PC-3 (cell line): ENCODE results near the gene NUMA1. TPM values are rescaled to one million over a fixed set of nuclear protein-coding genes. Genes with fewer than 3 reads are reported as not detected.

ENCODE experiments used
- ATAC-seq: fragments of 200-7000 bp; cut with Tn5 transposase; 2 replicates; pipeline ENCODE4 v1.9.1; 2020; ENCODE audit warnings: mild to moderate bottlenecking, moderate library complexity
- BruUV-seq: library from RNA; stranded (reverse); fragments of 400-500 nt; replicated peaks from 2 replicates; lab custom pipeline; 2021; lab: Mats Ljungman, UMichigan
- CTCF ChIA-PET: fragments of 300-600 bp; sonication (Branson Sonifier 250); formaldehyde crosslinking; loops from one replicate; lab custom pipeline; 2022; ENCODE audit warnings: antibody characterized with exemption; lab: Charles Lee
- POLR2A ChIA-PET: fragments of 300-600 bp; sonication (Branson Sonifier 250); formaldehyde crosslinking; loops from one replicate; lab custom pipeline; 2022; ENCODE audit warnings: antibody characterized with exemption; ENCODE audit not compliant: unreplicated experiment; lab: Charles Lee
- DNase-seq: peaks from one replicate; pipeline ENCODE4 v3.0.0-alpha.2; 2015
- H2AFZ ChIP-seq: fragments of 300-600 bp; sonication (generic); 2 replicates; pipeline ENCODE4 v1.6.0; 2016; ENCODE audit warnings: antibody characterized with exemption, low read length
- H3F3A ChIP-seq: fragments of 300-600 bp; sonication (generic); one replicate; pipeline ENCODE4 v1.6.0; 2017; ENCODE audit warnings: antibody characterized with exemption, low read length, control low read depth, mild to moderate bottlenecking; ENCODE audit not compliant: unreplicated experiment
- H3K27ac ChIP-seq: fragments of 300-600 bp; sonication (generic); 2 replicates; pipeline ENCODE4 v1.5.1; 2016; ENCODE audit warnings: mild to moderate bottlenecking, low read length
- H3K27me3 ChIP-seq: fragments of 300-600 bp; sonication (generic); 2 replicates; pipeline ENCODE4 v1.6.1; 2016; ENCODE audit warnings: low read length, mixed read lengths
- H3K36me3 ChIP-seq: fragments of 300-600 bp; sonication (generic); 2 replicates; pipeline ENCODE4 v1.6.1; 2016; ENCODE audit warnings: low read depth, mixed run types, low read length, mixed read lengths
- H3K4me1 ChIP-seq: fragments of 300-600 bp; sonication (generic); 2 replicates; pipeline ENCODE4 v1.5.1; 2016; ENCODE audit warnings: low read length; ENCODE audit not compliant: insufficient read depth
- H3K4me2 ChIP-seq: fragments of 300-600 bp; sonication (generic); 2 replicates; pipeline ENCODE4 v1.6.0; 2016; ENCODE audit warnings: low read length
- H3K4me3 ChIP-seq: fragments of 300-600 bp; sonication (generic); 2 replicates; pipeline ENCODE4 v1.5.1; 2016; ENCODE audit warnings: mild to moderate bottlenecking, low read length, mixed read lengths
- H3K79me2 ChIP-seq: fragments of 300-600 bp; sonication (generic); 2 replicates; pipeline ENCODE4 v1.6.1; 2017; ENCODE audit warnings: low read length, mixed read lengths
- H3K9ac ChIP-seq: fragments of 300-600 bp; sonication (generic); 2 replicates; pipeline ENCODE4 v1.6.0; 2016; ENCODE audit warnings: mild to moderate bottlenecking, low read length
- H3K9me2 ChIP-seq: fragments of 300-600 bp; sonication (generic); replicated peaks from 2 replicates; pipeline ENCODE4 v1.6.1; 2016; ENCODE audit warnings: mixed run types, low read length, mixed read lengths
- H3K9me3 ChIP-seq: fragments of 300-600 bp; sonication (generic); 2 replicates; pipeline ENCODE4 v1.6.1; 2016; ENCODE audit warnings: low read length, mixed read lengths
- H4K20me1 ChIP-seq: fragments of 300-600 bp; sonication (generic); 2 replicates; pipeline ENCODE4 v1.6.1; 2016; ENCODE audit warnings: low read length, mixed read lengths
- EZH2 ChIP-seq: fragments of 300-600 bp; sonication (generic); IDR thresholded peaks from one replicate; pipeline ENCODE4 v1.6.1; 2017; ENCODE audit warnings: antibody characterized with exemption, mild to moderate bottlenecking, low read length; ENCODE audit not compliant: unreplicated experiment
- EZH2phosphoT487 ChIP-seq: fragments of 300-600 bp; sonication (generic); IDR thresholded peaks from 2 replicates; pipeline ENCODE4 v1.6.1; 2018; ENCODE audit warnings: mild to moderate bottlenecking, antibody characterized with exemption, low read length, borderline replicate concordance
- intact Hi-C: fragments of 100-400 bp; cut with micrococcal nuclease; formaldehyde crosslinking; loops from 2 replicates; pipeline ENCODE4 v1.9.0; 2023
- total RNA-seq: library from RNA; depleted of rRNA; stranded (reverse); fragments of >200 nt; gene quantifications from 2 replicates; pipeline ENCODE4 v1.2.3, GENCODE V29; 2014
- TF ChIP-seq, protein P1 (sequence below): fragments of 300-600 bp; sonication (generic); conservative IDR thresholded peaks from 2 replicates; pipeline ENCODE4 v1.5.1; 2017; ENCODE audit warnings: antibody characterized with exemption, low read depth, mild to moderate bottlenecking, low read length

NUMA1 gene
- total RNA-seq, 1 experiment from 2014 or later = 145 TPM

GRCh38 chr11:71997594-71997993 is 82.7 kb downstream of the NUMA1 start:
- DNase-seq (no peak), ATAC-seq (no peak)
- H2AFZ ChIP-seq = no peak overlapping the region
- no peak overlapping the region for H3K4me2 ChIP-seq
- H3K79me2 ChIP-seq = no peaks in the 10 kb centered on the region
- no peaks in the 10 kb centered on the region for H3K9me3 ChIP-seq
- H3K9me2 ChIP-seq = no peaks in the 10 kb centered on the region
- ChIA-PET CTCF (no interaction called here), POLR2A (no interaction called here)
- no peak overlapping the region for H3K27ac ChIP-seq
- no peak overlapping the region for H3K4me3 ChIP-seq
- peaks cover 7% of the 10 kb centered on the region; the same call in 1 of the 2 replicates for H3K36me3 ChIP-seq
- TF ChIP-seq EZH2 = no peak
- TF ChIP-seq, protein P1, sequence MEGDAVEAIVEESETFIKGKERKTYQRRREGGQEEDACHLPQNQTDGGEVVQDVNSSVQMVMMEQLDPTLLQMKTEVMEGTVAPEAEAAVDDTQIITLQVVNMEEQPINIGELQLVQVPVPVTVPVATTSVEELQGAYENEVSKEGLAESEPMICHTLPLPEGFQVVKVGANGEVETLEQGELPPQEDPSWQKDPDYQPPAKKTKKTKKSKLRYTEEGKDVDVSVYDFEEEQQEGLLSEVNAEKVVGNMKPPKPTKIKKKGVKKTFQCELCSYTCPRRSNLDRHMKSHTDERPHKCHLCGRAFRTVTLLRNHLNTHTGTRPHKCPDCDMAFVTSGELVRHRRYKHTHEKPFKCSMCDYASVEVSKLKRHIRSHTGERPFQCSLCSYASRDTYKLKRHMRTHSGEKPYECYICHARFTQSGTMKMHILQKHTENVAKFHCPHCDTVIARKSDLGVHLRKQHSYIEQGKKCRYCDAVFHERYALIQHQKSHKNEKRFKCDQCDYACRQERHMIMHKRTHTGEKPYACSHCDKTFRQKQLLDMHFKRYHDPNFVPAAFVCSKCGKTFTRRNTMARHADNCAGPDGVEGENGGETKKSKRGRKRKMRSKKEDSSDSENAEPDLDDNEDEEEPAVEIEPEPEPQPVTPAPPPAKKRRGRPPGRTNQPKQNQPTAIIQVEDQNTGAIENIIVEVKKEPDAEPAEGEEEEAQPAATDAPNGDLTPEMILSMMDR = no peak
- TF ChIP-seq EZH2phosphoT487 = no peak
- H4K20me1 ChIP-seq = no peaks in the 10 kb centered on the region
- no peaks in the 10 kb centered on the region for H3K4me1 ChIP-seq
- H3K9ac ChIP-seq = no peak overlapping the region
- H3K27me3 ChIP-seq = no peaks in the 10 kb centered on the region
- no peaks in the 10 kb centered on the region for H3F3A ChIP-seq
- intact Hi-C loops = no loop called here
- BruUV-seq = no TSS peak

DNA sequence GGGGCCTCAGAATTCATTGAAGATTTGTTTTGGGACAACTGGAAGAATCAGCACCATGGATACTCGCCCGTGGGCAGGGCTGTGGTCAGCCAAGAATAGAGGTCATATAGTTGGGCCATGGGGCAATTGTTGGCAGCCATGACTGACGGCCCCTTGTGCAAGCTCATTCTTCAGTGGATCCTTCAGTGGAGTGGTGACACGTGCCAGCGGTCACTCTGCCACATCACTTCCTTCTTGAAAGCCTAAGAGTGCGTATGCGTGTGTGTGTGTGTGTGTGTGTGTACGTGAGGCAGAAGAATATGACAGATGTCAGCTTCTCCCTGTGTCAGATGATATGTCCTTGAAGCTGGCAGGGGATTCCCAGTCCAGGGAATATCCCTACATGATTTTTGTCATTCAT is 83.4 kb downstream of the NUMA1 start:
- H3K36me3 ChIP-seq = peaks cover 7% of the 10 kb centered on the region; the same call in 1 of the 2 replicates
- no peaks in the 10 kb centered on the region for H3K9me2 ChIP-seq
- ChIA-PET CTCF (no interaction called here), POLR2A (no interaction called here)
- DNase-seq (no peak), ATAC-seq (no peak)
- H3F3A ChIP-seq = no peaks in the 10 kb centered on the region
- H3K4me1 ChIP-seq = no peaks in the 10 kb centered on the region
- H3K4me2 ChIP-seq = no peak overlapping the region
- H3K27me3 ChIP-seq = no peaks in the 10 kb centered on the region
- no peaks in the 10 kb centered on the region for H3K79me2 ChIP-seq
- intact Hi-C loops = no loop called here
- TF ChIP-seq, protein P1 = no peak
- TF ChIP-seq EZH2phosphoT487 = no peak
- no peak for TF ChIP-seq EZH2
- no peak overlapping the region for H3K9ac ChIP-seq
- BruUV-seq = no TSS peak
- H4K20me1 ChIP-seq = no peaks in the 10 kb centered on the region
- no peak overlapping the region for H2AFZ ChIP-seq
- H3K9me3 ChIP-seq = no peaks in the 10 kb centered on the region
- H3K4me3 ChIP-seq = no peak overlapping the region
- H3K27ac ChIP-seq = no peak overlapping the region

DNA sequence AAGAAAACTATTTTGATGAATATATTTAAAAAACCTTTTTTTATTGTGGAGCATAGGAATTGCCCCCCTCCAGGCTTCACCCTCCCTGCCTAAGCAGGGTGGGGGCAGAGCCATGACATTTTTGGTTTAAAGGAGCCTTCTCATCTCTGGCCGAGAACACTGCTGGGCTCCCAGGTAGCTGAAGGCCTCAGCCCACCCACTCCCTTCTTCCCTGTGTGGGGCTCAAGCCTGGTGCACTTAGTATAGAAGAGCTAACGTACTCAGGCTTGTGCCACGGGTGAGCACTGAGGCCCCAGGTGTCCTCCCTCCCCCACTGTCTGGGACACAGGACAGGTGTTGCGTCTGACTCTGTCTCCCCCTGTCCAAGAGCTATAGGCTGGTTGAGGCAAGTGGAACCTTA is 83.8 kb downstream of the NUMA1 start:
- Histone ChIP-seq H3K79me2 (no peaks in the 10 kb centered on the region), H4K20me1 (no peaks in the 10 kb centered on the region), H3K9ac (no peak overlapping the region), H3K4me1 (no peaks in the 10 kb centered on the region), H3K9me2 (no peaks in the 10 kb centered on the region), H3K36me3 (peaks cover 9% of the 10 kb centered on the region; the same call in 1 of the 2 replicates), H3K9me3 (no peaks in the 10 kb centered on the region), H2AFZ (no peak overlapping the region), H3F3A (no peaks in the 10 kb centered on the region), H3K4me3 (no peak overlapping the region), H3K27me3 (no peaks in the 10 kb centered on the region), H3K27ac (no peak overlapping the region), H3K4me2 (no peak overlapping the region)
- POLR2A ChIA-PET = no interaction called here
- TF ChIP-seq EZH2phosphoT487 = no peak
- TF ChIP-seq EZH2 = no peak
- TF ChIP-seq, protein P1 = no peak
- CTCF ChIA-PET = no interaction called here
- no peak for ATAC-seq
- TSS peak; percentile 16 for BruUV-seq
- DNase-seq = no peak
- intact Hi-C loops = no loop called here
